HG02938 (cell line): ENCODE results near the gene TNNI3K.
A peak's percentile ranks its signal among the peaks of the same experiment; 100 is the strongest.

ENCODE experiments used
- ATAC-seq: cut with Tn5 transposase; IDR thresholded peaks from one replicate; pipeline ENCODE4 v1.9.1; 2021; ENCODE audit warnings: mild to moderate bottlenecking, moderate library complexity; ENCODE audit not compliant: unreplicated experiment

Gene TNNI3K

GRCh38 chr1:74375376-74375775, 140.2 kb downstream of the TNNI3K start:
- no peak for ATAC-seq

GRCh38 chr1:74380252-74380651, 145.1 kb downstream of the TNNI3K start:
- ATAC-seq, result no peak

GRCh38 chr1:74388855-74389254, 153.7 kb downstream of the TNNI3K start:
- no peak for ATAC-seq

GRCh38 chr1:74392186-74392585, 157.0 kb downstream of the TNNI3K start:
- ATAC-seq, result no peak

- no peak for ATAC-seq
These were observed 157.7 kb downstream of the TNNI3K start for GRCh38 chr1:74392840-74393239.

GRCh38 chr1:74395571-74395970, 160.4 kb downstream of the TNNI3K start:
- ATAC-seq, result no peak

- ATAC-seq, result no peak
These were observed 161.3 kb downstream of the TNNI3K start for GRCh38 chr1:74396462-74396861.

- ATAC-seq, result no peak
These were observed 161.7 kb downstream of the TNNI3K start for GRCh38 chr1:74396933-74397332.

GRCh38 chr1:74399249-74399648, 164.1 kb downstream of the TNNI3K start:
- ATAC-seq, result peak; percentile 61

GRCh38 chr1:74402873-74403272, 167.7 kb downstream of the TNNI3K start:
- no peak for ATAC-seq

GRCh38 chr1:74403606-74404005, 168.4 kb downstream of the TNNI3K start:
- no peak for ATAC-seq

- ATAC-seq, result no peak
These were observed 171.6 kb downstream of the TNNI3K start for GRCh38 chr1:74406759-74407158.

- no peak for ATAC-seq
These were observed 172.7 kb downstream of the TNNI3K start for GRCh38 chr1:74407902-74408301.

- ATAC-seq, result no peak
These were observed 177.1 kb downstream of the TNNI3K start for GRCh38 chr1:74412244-74412643.

- ATAC-seq, result no peak
These were observed 180.7 kb downstream of the TNNI3K start for GRCh38 chr1:74415935-74416334.

GRCh38 chr1:74419611-74420010, 184.4 kb downstream of the TNNI3K start:
- no peak for ATAC-seq

- no peak for ATAC-seq
These were observed 185.3 kb downstream of the TNNI3K start for GRCh38 chr1:74420467-74420866.

- no peak for ATAC-seq
These were observed 187.5 kb downstream of the TNNI3K start for GRCh38 chr1:74422421-74423292.

GRCh38 chr1:74423471-74423870, 188.3 kb downstream of the TNNI3K start:
- ATAC-seq, result no peak

GRCh38 chr1:74425676-74426075, 190.5 kb downstream of the TNNI3K start:
- no peak for ATAC-seq

GRCh38 chr1:74426208-74426937, 191.2 kb downstream of the TNNI3K start:
- no peak for ATAC-seq

GRCh38 chr1:74427681-74428080, 192.5 kb downstream of the TNNI3K start:
- no peak for ATAC-seq
